IMR-90 (cell line): ENCODE measurements around the gene INHBC. TPM values are rescaled to one million over a fixed set of nuclear protein-coding genes. Genes with fewer than 3 reads are reported as not detected.

ENCODE experiments used
- ATAC-seq: fragments of 200-7000 bp; cut with Tn5 transposase; 2 replicates; pipeline ENCODE4 v1.9.1; 2020; ENCODE audit warnings: low read depth, mild to moderate bottlenecking, moderate library complexity
- BruUV-seq: library from RNA; stranded (reverse); fragments of 400-500 nt; replicated peaks from 2 replicates; lab custom pipeline; 2021; lab: Mats Ljungman, UMichigan
- CTCF ChIA-PET: fragments of 300-600 bp; formaldehyde crosslinking; extraction: SDS; loops from one replicate; lab custom pipeline; 2021; ENCODE audit warnings: antibody characterized with exemption; lab: Yijun Ruan, JAX
- POLR2A ChIA-PET: fragments of 300-600 bp; sonication (Branson Sonifier 250); formaldehyde crosslinking; loops from one replicate; lab custom pipeline; 2022; ENCODE audit warnings: antibody characterized with exemption; ENCODE audit not compliant: unreplicated experiment; lab: Charles Lee
- DNase-seq: peaks from one replicate; pipeline ENCODE4 v3.0.0; 2013
- H2AFZ ChIP-seq: replicated peaks from 2 replicates; pipeline ENCODE3; 2013; ENCODE audit warnings: low read length, mild to moderate bottlenecking; ENCODE audit not compliant: poor library complexity
- H2AK5ac ChIP-seq: 2 replicates; pipeline ENCODE4 v1.6.1; 2013; ENCODE audit warnings: low read depth, low read length, inconsistent platforms
- H2AK9ac ChIP-seq: replicated peaks from 2 replicates; pipeline ENCODE3; 2013; ENCODE audit warnings: mild to moderate bottlenecking, low read depth, low read length, moderate library complexity; ENCODE audit not compliant: poor library complexity
- H2BK120ac ChIP-seq: 2 replicates; pipeline ENCODE4 v1.6.1; 2013; ENCODE audit warnings: low read depth, low read length, inconsistent platforms
- H2BK15ac ChIP-seq: 3 replicates; pipeline ENCODE4 v1.6.1; 2013; ENCODE audit warnings: low read depth, low read length, inconsistent platforms
- H2BK20ac ChIP-seq: 2 replicates; pipeline ENCODE4 v1.6.1; 2013; ENCODE audit warnings: low read depth, mild to moderate bottlenecking, inconsistent platforms, low read length, moderate library complexity
- H2BK5ac ChIP-seq: 2 replicates; pipeline ENCODE4 v1.6.1; 2013; ENCODE audit warnings: mild to moderate bottlenecking, low read depth, low read length, inconsistent platforms; ENCODE audit not compliant: poor library complexity, severe bottlenecking
- H3K14ac ChIP-seq: replicated peaks from 2 replicates; pipeline ENCODE4 v1.6.1; 2013; ENCODE audit warnings: low read depth, low read length, inconsistent platforms
- H3K18ac ChIP-seq: 2 replicates; pipeline ENCODE4 v1.6.1; 2013; ENCODE audit warnings: low read depth, low read length, control low read depth
- H3K23ac ChIP-seq: 2 replicates; pipeline ENCODE4 v1.6.1; 2013; ENCODE audit warnings: low read depth, low read length, inconsistent platforms
- H3K27ac ChIP-seq: 2 replicates; pipeline ENCODE4 v1.5.1; 2013; ENCODE audit warnings: mild to moderate bottlenecking, control low read depth, low read length; ENCODE audit not compliant: insufficient read depth
- H3K27me3 ChIP-seq: 2 replicates; pipeline ENCODE4 v1.6.1; 2013; ENCODE audit warnings: low read length; ENCODE audit not compliant: control insufficient read depth, insufficient read depth
- H3K36me3 ChIP-seq: 2 replicates; pipeline ENCODE4 v1.6.1; 2013; ENCODE audit warnings: low read length, mixed read lengths; ENCODE audit not compliant: control insufficient read depth, insufficient read depth
- H3K4ac ChIP-seq: 2 replicates; pipeline ENCODE4 v1.6.1; 2013; ENCODE audit warnings: low read depth, low read length, inconsistent platforms
- H3K4me1 ChIP-seq: 2 replicates; pipeline ENCODE4 v1.6.1; 2013; ENCODE audit warnings: low read length, mixed read lengths; ENCODE audit not compliant: control insufficient read depth, insufficient read depth
- H3K4me2 ChIP-seq: 2 replicates; pipeline ENCODE4 v1.6.1; 2013; ENCODE audit warnings: low read depth, mild to moderate bottlenecking, control low read depth, low read length, moderate library complexity
- H3K4me3 ChIP-seq: 2 replicates; pipeline ENCODE4 v1.5.1; 2013; ENCODE audit warnings: low read depth, mild to moderate bottlenecking, control low read depth, low read length, moderate library complexity; ENCODE audit not compliant: insufficient read depth
- H3K56ac ChIP-seq: 2 replicates; pipeline ENCODE4 v1.6.1; 2013; ENCODE audit warnings: low read length, inconsistent platforms; ENCODE audit not compliant: insufficient read depth; ENCODE audit errors: extremely low read depth
- H3K79me1 ChIP-seq, 2 experiments: 2 replicates each; pipeline ENCODE4 v1.6.1; 2013; ENCODE audit warnings: low read length in 2 of 2, inconsistent platforms in 1 of 2, low read depth in 1 of 2
- H3K9ac ChIP-seq: 2 replicates; pipeline ENCODE4 v1.6.1; 2013; ENCODE audit warnings: low read depth, low read length, control low read depth
- H3K9me1 ChIP-seq: 2 replicates; pipeline ENCODE4 v1.6.1; 2013; ENCODE audit warnings: low read length, inconsistent platforms; ENCODE audit not compliant: insufficient read depth
- H3K9me3 ChIP-seq: 2 replicates; pipeline ENCODE4 v1.6.1; 2013; ENCODE audit warnings: low read length; ENCODE audit not compliant: control insufficient read depth, insufficient read depth
- H4K20me1 ChIP-seq: 2 replicates; pipeline ENCODE4 v1.6.1; 2013; ENCODE audit warnings: low read length, inconsistent platforms; ENCODE audit not compliant: insufficient read depth
- H4K5ac ChIP-seq: 2 replicates; pipeline ENCODE4 v1.6.1; 2013; ENCODE audit warnings: mild to moderate bottlenecking, low read depth, low read length, control low read depth
- H4K8ac ChIP-seq, 2 experiments: 2 replicates each; pipeline ENCODE4 v1.6.1; 2013; ENCODE audit warnings: low read depth in 2 of 2, low read length in 2 of 2, control low read depth in 1 of 2, inconsistent platforms in 1 of 2
- H4K91ac ChIP-seq: 2 replicates; pipeline ENCODE4 v1.6.1; 2013; ENCODE audit warnings: low read depth, low read length, inconsistent platforms; ENCODE audit not compliant: insufficient read depth
- CHD1 ChIP-seq: IDR thresholded peaks from 2 replicates; pipeline ENCODE4 v1.6.1; 2012; ENCODE audit warnings: low read depth, low read length, improper control_type of control experiment
- MXI1 ChIP-seq: IDR thresholded peaks from 2 replicates; pipeline ENCODE4 v1.6.1; 2012; ENCODE audit warnings: low read depth, mild to moderate bottlenecking, low read length, moderate library complexity, borderline replicate concordance
- POLR2A ChIP-seq: IDR thresholded peaks from 2 replicates; pipeline ENCODE4 v1.6.1; 2012; ENCODE audit warnings: mild to moderate bottlenecking, low read depth, low read length
- WGBS, 2 experiments: methylation state at CpG; one replicate each; pipeline versions ENCODE4 v1.1.5 to v1.1.7; 2013; ENCODE audit warnings: missing lambda C conversion rate in 2 of 2; ENCODE audit not compliant: insufficient read length in 1 of 2; ENCODE audit errors: extremely low coverage in 2 of 2; 5-methylcytosine and 5-hydroxymethylcytosine counted together
- dilution Hi-C: fragments of 300-500 bp; cut with HindIII; formaldehyde crosslinking; loops from one replicate; pipeline ENCODE4 v1.14.3; 2018; ENCODE audit warnings: low sequenced_read_pairs; ENCODE audit not compliant: unreplicated experiment
- in situ Hi-C: fragments of 300-500 bp; cut with MboI; formaldehyde crosslinking; loops from 3 replicates; pipeline ENCODE4 v1.14.3; 2019; ENCODE audit warnings: low sequenced_read_pairs, inconsistent platforms, mixed read lengths
- intact Hi-C: fragments of 100-400 bp; cut with micrococcal nuclease; formaldehyde crosslinking; loops from 2 replicates; pipeline ENCODE4 v1.10.0; 2022
- polyA plus RNA-seq, 3 experiments: library from polyadenylated mRNA; depleted of rRNA; stranded (reverse); fragments of >200 nt; gene quantifications; 2 replicates each; pipeline ENCODE4 v1.2.3, GENCODE V29; 2012; ENCODE audit warnings: low replicate concordance in 1 of 3
- total RNA-seq: library from RNA; depleted of rRNA; stranded (reverse); fragments of >200 nt; gene quantifications from 2 replicates; pipeline ENCODE4 v1.2.3, GENCODE V29; 2012

INHBC gene
- total and polyA plus RNA-seq, 2 of the 4 experiments (the other 2 are of a cell fraction): 0.09 TPM; not detected in 1

- WGBS, 2 experiments: no CpG with 5 or more reads among the region's 3 CpGs
- Histone ChIP-seq H2AK5ac (peak overlapping the region; percentile 85), H3K23ac (peak overlapping the region; percentile 95; the same call in 1 of the 2 replicates), H2AK9ac (peak overlapping the region; percentile 97), H3K27ac (peak overlapping the region; percentile 53), H3K18ac (peak overlapping the region; percentile 45), H4K5ac (peak overlapping the region; percentile 76), H3K79me1 (peaks cover 0 to 6% of the 10 kb centered on the region in 2 experiments; a peak in 1 of 4 replicates), H4K91ac (peak overlapping the region; percentile 92), H3K36me3 (no peaks in the 10 kb centered on the region), H2BK20ac (peak overlapping the region; percentile 77), H3K14ac (peak overlapping the region; percentile 96), H3K4me2 (peak overlapping the region; percentile 82), H3K9me3 (no peaks in the 10 kb centered on the region), H2AFZ (peak overlapping the region; percentile 98), H3K4me1 (peaks cover 25% of the 10 kb centered on the region), H3K4me3 (peak overlapping the region; percentile 58; the same call in 1 of the 2 replicates), H3K9me1 (peaks cover 15% of the 10 kb centered on the region), H2BK15ac (peak overlapping the region; percentile 97; the same call in 2 of the 3 replicates), H2BK5ac (peak overlapping the region; percentile 58), H3K4ac (peak overlapping the region; percentile 95), H3K27me3 (no peaks in the 10 kb centered on the region), H3K56ac (peak overlapping the region; percentile 70), H4K20me1 (no peaks in the 10 kb centered on the region), H3K9ac (peak overlapping the region; percentile 56), H2BK120ac (peak overlapping the region; percentile 88), H4K8ac (peak overlapping the region; percentile 93 to 97)
- DNase-seq: no peak
- dilution Hi-C loops (no loop called here), intact Hi-C loops (loop anchor here (1.0 to 5.0 kb wide), 2 partner anchors 25 to 234 kb away; partner anchors contain the start of gene OS9), in situ Hi-C loops (no loop called here)
- ChIA-PET POLR2A (interaction anchor here (0.6 to 0.7 kb wide), 2 partner anchors 12 to 28 kb away, joined by 3 read pairs; no protein-coding TSS in a partner anchor), CTCF (interaction anchor here (0.5 to 1.6 kb wide), 15 partner anchors 9 to 470 kb away, joined by 3 to 10 read pairs (median 3); no protein-coding TSS in a partner anchor)
- BruUV-seq: no TSS peak
- ATAC-seq: no peak
- TF ChIP-seq POLR2A: no peak
- TF ChIP-seq MXI1: no peak
- 0 out of 2 replicates have a peak, but pooled peaks have one; percentile 32 for TF ChIP-seq CHD1
These were observed 24.1 kb downstream of the INHBC start for GRCh38 chr12:57458665-57459054.
